ENCODE results near the gene CRYL1. TPM values are rescaled to one million over a fixed set of nuclear protein-coding genes. Genes with fewer than 3 reads are reported as not detected.

The CRYL1 gene
- total and polyA plus RNA-seq, 2 of the 4 experiments (the other 2 are of a cell fraction) = 11.7 to 16.4 TPM

- no peak overlapping the region for H2BK120ac ChIP-seq (ENCODE audit: low read depth, low read length)
- no peak overlapping the region for H3K4me3 ChIP-seq (ENCODE audit: insufficient read depth, low read depth, low read length)
- no peak overlapping the region for H3K14ac ChIP-seq (replicated peaks; ENCODE audit: low read depth, low read length)
- no peaks in the 10 kb centered on the region for H3K79me1 ChIP-seq (ENCODE audit: low read depth in 1 of 2, low read length in 2 of 2)
- no peak overlapping the region for H3K18ac ChIP-seq (ENCODE audit: low read depth, low read length)
- no peak overlapping the region for H3K23ac ChIP-seq (ENCODE audit: low read depth, low read length)
- CTCF ChIA-PET = no interaction called here
- dilution Hi-C loops (cut with HindIII; ENCODE audit: low sequenced_read_pairs, unreplicated experiment) (no loop called here), intact Hi-C loops (cut with micrococcal nuclease) (no loop called here), in situ Hi-C loops (cut with MboI; ENCODE audit: low sequenced_read_pairs) (no loop called here)
- H3K9me3 ChIP-seq (ENCODE audit: control insufficient read depth, insufficient read depth, low read length) = peaks cover 2% of the 10 kb centered on the region; the same call in 1 of the 2 replicates
- no peak overlapping the region for H2BK20ac ChIP-seq (ENCODE audit: low read depth, low read length)
- no peak for TF ChIP-seq FOS (IDR thresholded peaks at IDR 0.05; ENCODE audit: low read depth, low read length)
- H4K91ac ChIP-seq (ENCODE audit: insufficient read depth, low read depth, low read length) = no peak overlapping the region
- H3K9ac ChIP-seq (ENCODE audit: low read depth, low read length) = no peak overlapping the region
- POLR2A ChIA-PET (ENCODE audit: unreplicated experiment) = no interaction called here
- no peak overlapping the region for H2AFZ ChIP-seq (replicated peaks; ENCODE audit: low read length, poor library complexity)
- no peak overlapping the region for H3K4me2 ChIP-seq (ENCODE audit: low read depth, low read length)
- H3K4ac ChIP-seq (ENCODE audit: low read depth, low read length) = no peak overlapping the region
- no peak overlapping the region for H3K27ac ChIP-seq (ENCODE audit: insufficient read depth, low read length)
- peaks cover 9% of the 10 kb centered on the region for H3K9me1 ChIP-seq (ENCODE audit: insufficient read depth, low read length)
- DNase-seq (no peak), ATAC-seq (ENCODE audit: low read depth) (no peak)
- no peak overlapping the region for H2AK5ac ChIP-seq (ENCODE audit: low read depth, low read length)
- no peaks in the 10 kb centered on the region for H3K36me3 ChIP-seq (ENCODE audit: control insufficient read depth, insufficient read depth, low read length)
- 87% methylated on average over 18 of the region's 26 CpGs; no CpG with 5 or more reads in 1 of the 2 experiments for WGBS, 2 experiments (ENCODE audit: extremely low coverage in 2 of 2, insufficient read length in 1 of 2)
- no peak overlapping the region for H4K8ac ChIP-seq (ENCODE audit: low read depth in 2 of 2, low read length in 2 of 2)
- H4K20me1 ChIP-seq (ENCODE audit: insufficient read depth, low read length) = no peaks in the 10 kb centered on the region
- H3K56ac ChIP-seq (ENCODE audit: extremely low read depth, insufficient read depth, low read length) = no peak overlapping the region
- no TSS peak for BruUV-seq (replicated peaks)
- no peak overlapping the region for H4K5ac ChIP-seq (ENCODE audit: low read depth, low read length)
- peaks cover 9% of the 10 kb centered on the region; the same call in 1 of the 2 replicates for H3K27me3 ChIP-seq (ENCODE audit: control insufficient read depth, insufficient read depth, low read length)
- H2BK15ac ChIP-seq (ENCODE audit: low read depth, low read length) = no peak overlapping the region
- no peaks in the 10 kb centered on the region for H3K4me1 ChIP-seq (ENCODE audit: control insufficient read depth, insufficient read depth, low read length)
- no peak overlapping the region for H2BK5ac ChIP-seq (ENCODE audit: low read depth, low read length, poor library complexity, severe bottlenecking)
- H2AK9ac ChIP-seq (replicated peaks; ENCODE audit: low read depth, low read length, poor library complexity) = no peak overlapping the region
Observed at GRCh38 chr13:20395061-20395916, 130.4 kb downstream of the CRYL1 start.
